GM21367 (cell line): ENCODE measurements around the gene KAT2A.

ENCODE experiments used
- ATAC-seq: cut with Tn5 transposase; IDR thresholded peaks from one replicate; pipeline ENCODE4 v1.9.1; 2021; ENCODE audit not compliant: unreplicated experiment

The KAT2A gene

GRCh38 chr17:42096360-42097111, 24.6 kb downstream of the KAT2A start:
- no peak for ATAC-seq

DNA sequence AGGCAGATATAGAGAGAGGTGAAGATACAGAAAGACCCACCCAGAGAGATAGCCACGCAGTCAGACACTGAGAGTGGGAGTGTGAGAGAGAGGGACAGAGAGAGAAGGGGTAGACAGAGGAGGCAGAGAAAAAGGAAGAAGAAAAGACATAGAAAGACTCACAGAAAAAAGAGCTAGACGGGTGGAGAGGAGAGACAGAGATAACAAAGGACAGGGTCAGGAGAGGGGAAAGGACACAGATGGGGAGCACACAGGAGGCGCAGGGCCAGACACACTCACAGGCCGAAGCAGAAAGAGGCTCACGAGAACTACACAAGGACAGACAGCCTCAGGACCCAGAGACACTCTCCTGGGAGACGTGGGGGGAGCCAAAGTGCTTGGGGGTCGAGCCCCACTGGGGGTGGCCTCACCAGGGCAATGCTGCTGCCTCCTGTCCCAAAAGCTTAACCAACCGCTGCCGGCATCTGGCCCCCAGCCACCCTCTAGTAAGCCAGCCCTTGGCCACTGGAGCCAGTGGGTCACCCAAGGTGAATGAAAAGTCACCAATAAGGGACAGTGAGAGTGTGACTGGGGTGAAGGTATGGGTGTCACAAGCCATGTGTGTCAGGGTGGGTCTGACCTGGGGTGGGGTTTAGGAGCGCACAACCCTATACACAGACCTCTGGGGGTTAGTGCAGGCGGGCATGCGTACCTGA, 26.6 kb downstream of the KAT2A start:
- no peak for ATAC-seq

DNA sequence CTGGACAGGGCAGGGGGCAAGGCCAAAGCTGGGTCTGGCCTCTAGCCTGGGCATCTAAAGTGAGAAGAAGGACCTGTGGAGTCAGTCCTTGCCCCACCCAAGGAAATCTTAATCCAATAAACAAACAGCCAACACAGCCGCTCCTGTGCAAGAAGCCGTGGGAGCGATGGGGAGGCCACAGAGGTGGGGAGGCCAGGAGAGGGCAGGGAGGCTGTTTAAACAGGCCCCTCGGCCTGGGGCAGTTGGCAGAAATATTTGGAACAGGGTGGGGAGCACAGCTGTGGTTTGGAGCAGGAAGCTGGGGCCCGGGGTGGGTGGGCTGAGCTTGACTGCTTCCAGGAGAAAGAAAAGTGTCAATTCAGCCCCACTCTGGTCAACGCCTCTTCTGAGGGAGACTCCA, 28.2 kb downstream of the KAT2A start:
- no peak for ATAC-seq

- no peak for ATAC-seq
These were observed 30.0 kb downstream of the KAT2A start for GRCh38 chr17:42090964-42091790.

GRCh38 chr17:42088736-42089135, 32.4 kb downstream of the KAT2A start:
- no peak for ATAC-seq

DNA sequence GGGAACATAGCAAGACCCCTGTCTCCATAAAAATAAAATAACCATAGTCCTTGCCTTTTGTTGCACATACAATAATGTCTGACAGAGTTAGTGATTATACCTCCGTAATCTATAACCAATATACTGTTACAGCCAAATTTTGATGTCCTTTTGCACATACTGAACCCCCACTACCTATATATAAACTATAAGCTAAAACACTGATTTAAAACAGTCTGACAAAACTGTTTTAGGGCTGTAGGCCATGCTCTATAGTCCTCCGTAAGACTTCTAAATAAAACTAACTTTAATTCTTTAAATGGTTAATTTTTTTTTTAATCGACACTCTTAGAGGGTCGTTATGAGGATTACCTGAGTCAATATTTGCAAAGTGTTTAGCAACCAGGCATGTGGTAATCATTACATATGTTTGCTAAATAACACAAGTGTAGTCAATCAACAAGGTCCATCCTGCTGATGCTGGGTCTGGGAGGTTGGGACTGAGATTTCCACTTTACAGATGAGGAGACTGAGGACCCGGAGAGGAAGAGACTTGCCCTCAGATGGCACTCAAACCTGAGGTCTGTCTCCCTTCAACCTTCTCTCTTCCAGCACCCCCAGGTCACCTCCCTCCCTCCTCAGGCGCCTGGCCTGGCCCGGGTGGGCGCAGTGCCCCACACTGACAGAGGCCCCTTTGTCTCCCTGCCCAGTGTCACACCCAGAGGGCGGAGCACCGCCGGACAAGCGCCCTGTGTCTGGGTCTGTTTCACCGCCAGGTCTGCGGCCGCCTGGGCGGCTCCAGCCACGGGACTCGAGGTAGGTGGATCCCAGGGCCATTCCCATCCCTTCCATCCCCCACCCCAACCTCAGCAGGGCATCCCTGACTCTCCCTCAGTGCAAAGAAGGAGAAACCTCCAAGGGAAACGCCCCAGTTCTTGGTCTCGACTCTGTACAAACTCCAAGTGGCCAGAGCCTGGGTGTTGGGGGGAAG, 33.1 kb downstream of the KAT2A start:
- ATAC-seq: no peak

DNA sequence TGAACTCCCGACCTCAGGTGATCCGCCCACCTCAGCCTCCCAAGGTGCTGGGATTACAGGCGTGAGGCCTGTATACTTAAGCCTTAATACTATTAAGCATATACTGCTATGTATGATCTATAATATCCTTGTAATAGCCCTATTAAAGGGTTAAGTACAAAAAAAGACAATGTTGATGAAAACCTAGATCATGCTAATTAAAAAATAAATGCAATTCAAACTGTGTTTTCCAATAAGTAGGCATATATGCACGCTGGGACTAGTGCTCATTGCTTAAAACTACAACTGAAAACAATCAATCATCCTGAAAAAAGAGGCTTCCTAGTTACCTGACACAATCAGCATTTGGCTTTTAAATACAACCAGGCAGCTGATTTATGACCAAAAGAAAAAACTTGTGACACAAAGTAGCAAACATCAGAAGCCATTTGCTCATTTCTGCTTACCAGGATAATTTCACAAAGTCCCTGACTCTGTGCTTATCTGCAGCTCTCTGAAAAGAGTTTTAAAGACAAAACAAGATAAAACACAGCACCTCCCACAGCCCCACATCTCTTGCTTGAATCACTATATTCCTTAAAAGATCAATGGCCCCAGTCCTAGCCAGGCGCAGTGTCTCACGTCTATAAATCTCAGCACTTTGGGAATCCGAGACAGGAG, 34.0 kb downstream of the KAT2A start:
- ATAC-seq: no peak

DNA sequence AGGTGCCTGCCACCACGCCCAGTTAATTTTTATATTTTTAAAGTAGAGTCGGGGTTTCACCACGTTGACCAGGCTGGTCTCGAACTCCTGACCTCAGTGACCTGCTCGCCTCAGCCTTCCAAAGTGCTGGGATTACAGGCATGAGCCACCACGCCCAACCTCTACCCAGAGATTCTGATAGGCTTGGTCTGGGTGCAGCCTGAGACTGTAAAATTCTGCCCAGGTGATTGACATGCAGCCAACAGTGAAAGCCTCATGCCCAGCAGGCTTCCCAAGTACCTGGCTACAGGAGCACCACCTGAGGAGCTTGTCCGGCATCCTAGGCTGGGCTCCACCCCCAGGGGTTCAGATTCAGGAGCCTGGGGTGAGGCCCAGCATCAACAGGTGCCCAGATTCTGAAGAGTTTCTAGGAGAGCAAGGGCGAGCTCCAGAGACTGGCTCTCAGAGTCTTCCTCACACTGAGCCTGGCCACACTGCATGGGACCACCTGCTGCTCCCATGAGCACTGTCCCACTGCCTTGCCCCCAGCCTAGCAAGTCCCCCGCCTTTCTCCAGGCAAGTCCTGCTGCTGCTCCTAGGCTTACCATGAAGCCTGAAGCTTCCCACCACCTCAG, 39.5 kb downstream of the KAT2A start:
- no peak for ATAC-seq

DNA sequence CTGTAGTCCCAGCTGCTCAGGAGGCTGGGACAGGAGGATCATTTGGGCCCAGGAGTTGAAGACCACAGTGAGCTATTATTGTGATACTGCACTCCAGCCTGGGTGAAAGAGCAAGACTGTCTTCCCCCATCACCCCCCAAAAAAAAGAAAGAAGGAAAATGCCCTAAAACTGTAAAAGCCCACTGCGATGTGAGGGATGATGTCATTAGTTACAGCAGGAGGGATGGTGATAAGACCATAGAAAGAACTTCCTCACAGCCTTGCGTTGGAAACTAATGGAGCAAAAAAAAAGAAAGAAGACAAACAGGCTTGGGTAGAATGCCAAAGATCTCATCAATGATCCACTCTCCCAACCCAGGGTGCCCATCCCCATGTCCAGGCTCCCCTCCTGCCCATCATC, 41.6 kb downstream of the KAT2A start:
- no peak for ATAC-seq

- ATAC-seq: no peak
These were observed 42.6 kb downstream of the KAT2A start for GRCh38 chr17:42078396-42079043.

DNA sequence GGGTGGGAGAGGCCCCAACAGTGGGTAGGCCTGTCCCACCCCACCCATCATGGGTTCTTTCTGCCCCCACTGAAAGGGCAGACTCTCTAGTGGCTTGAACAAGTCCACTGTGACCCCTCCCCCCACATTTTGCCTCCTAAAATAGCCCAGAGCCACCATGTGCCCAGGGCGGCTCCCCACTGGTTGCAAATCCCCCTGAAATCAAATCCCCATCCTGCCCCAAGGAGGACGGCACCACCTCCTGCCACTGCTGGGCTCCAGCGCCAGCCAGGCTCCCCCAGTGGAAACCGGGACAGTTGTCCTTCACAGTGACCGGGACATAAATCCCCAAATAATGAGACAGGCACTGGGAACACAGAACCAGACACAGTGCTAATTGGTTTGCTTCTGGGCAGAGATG, 43.4 kb downstream of the KAT2A start:
- no peak for ATAC-seq

- no peak for ATAC-seq
These were observed 44.2 kb downstream of the KAT2A start for GRCh38 chr17:42076797-42077559.

GRCh38 chr17:42075789-42076188, 45.4 kb downstream of the KAT2A start:
- no peak for ATAC-seq

DNA sequence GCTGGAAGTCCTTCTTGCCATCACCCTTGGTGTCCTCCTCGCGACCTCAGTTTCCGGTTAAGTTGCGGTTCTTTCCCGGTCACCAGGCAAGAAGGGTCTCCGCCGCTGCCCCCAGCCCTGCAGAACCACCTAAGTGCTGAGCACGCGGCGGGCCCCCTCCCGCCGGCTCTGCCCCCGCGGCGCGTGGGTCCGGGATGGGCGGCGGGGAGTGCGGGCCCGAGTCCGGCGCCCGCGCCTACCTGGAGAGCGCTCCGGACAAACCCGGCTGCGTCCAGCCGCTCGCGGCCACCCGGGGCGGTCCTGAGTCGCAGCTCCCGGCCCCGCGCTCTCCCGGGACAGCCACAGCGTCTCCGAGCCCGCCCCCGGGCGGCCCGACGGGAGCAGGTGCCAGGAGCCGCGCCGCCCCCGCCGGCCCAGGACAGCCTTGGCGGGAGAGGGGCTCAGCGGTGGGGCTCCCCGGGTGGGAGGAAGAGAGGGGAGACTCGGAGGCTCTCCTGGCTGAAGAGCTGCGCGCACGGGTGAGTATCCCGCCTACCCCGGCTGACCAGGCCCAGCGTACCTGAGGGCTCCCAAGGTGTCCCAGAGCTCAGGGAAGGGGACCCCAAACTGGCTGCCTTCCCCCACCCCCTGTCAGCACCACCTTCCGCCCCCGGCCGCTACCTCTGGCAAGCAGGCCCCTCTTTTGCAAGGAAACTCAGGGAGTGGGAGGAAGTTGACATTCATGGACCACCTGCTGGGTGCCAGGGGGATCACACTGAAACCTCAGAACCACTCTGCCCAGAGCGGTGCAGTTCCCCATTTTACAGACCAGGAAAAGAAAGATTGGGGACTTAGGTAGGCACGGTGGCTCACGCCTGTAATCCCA, 48.6 kb downstream of the KAT2A start:
- ATAC-seq: no peak

DNA sequence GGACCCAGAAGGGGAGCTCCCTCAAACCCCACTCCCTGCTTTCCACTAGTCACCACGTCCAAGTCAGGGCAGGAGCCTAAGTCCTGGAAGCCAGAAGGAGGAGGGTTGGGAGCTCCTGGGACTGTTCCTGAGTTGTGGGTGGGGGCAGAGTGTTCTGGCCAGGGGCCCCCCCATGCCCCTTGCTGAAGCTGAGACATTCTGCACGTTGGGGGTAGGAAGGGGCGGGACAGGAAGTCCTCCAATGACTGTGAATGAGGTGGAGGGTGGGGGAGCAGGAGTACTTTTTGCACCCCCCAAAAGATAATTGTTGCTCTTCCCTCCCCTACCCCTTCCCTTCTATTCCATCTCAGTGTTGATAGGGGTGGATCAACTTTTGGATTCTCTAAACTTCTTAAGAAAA, 49.4 kb downstream of the KAT2A start:
- no peak for ATAC-seq

DNA sequence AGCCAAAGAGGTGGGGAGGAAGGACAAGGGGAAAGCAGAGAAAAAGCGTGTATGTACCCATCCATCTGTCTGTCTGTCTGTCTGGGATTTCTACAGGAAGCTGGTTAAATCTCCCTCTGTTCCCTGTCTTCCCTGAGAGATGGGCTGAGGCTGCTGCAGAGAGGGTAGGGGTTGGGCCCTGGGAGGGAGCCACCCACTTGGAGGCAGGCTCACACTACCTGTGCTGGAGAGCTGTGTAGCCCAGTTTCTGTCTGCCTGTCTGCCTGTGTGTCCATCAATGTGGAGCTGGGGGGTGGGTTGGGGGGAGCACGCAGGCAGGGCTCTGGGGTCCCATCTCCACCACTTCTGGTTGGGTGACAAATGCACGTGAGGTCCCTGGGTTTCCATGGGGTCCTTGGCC, 52.2 kb downstream of the KAT2A start:
- ATAC-seq: no peak

GRCh38 chr17:42067371-42068091, 53.6 kb downstream of the KAT2A start:
- ATAC-seq: no peak
